HCT116 (cell line): Measurements from ENCODE around the gene LRP1B.

Experiments
- CTCF ChIP-seq, 3 experiments: fragments of 200-600 bp in 1 of 3; sonication (generic) in 1 of 3; IDR thresholded peaks in 2 of 3; conservative IDR thresholded peaks in 1 of 3; 2 replicates each; pipeline ENCODE4 v1.5.1; 2012 to 2017; ENCODE audit warnings: low read depth in 2 of 3, low read length in 2 of 3, antibody characterized with exemption in 1 of 3, borderline replicate concordance in 1 of 3, control low read depth in 1 of 3, mild to moderate bottlenecking in 1 of 3, mixed read lengths in 1 of 3, mixed run types in 1 of 3, moderate library complexity in 1 of 3; ENCODE audit not compliant: insufficient read depth in 1 of 3
- ELF1 ChIP-seq: IDR thresholded peaks from 2 replicates; pipeline ENCODE4 v1.6.1; 2012; ENCODE audit warnings: low read depth, borderline replicate concordance
- REST ChIP-seq: IDR thresholded peaks from 2 replicates; pipeline ENCODE4 v1.6.1; 2012; ENCODE audit warnings: low read depth
- SP1 ChIP-seq: IDR thresholded peaks from 2 replicates; pipeline ENCODE4 v1.6.1; 2012; ENCODE audit warnings: low read depth
- YY1 ChIP-seq: IDR thresholded peaks from 2 replicates; pipeline ENCODE4 v1.6.1; 2011; ENCODE audit warnings: low read length, low read depth, moderate library complexity, mild to moderate bottlenecking; ENCODE audit not compliant: insufficient replicate concordance; ENCODE audit errors: extremely low read depth
- ZNF274 ChIP-seq: fragments of 200-500 bp; sonication (Bioruptor generic); IDR thresholded peaks from 2 replicates; pipeline ENCODE4 v1.6.1; 2014; ENCODE audit warnings: mild to moderate bottlenecking, low read depth, low read length, inconsistent platforms

- TF ChIP-seq YY1 (no peak), CTCF (IDR thresholded peaks at IDR 0.05 in 2 of 3, conservative IDR thresholded peaks at IDR 0.05 in 1 of 3; ENCODE audit: borderline replicate concordance in 1 of 3, insufficient read depth in 1 of 3, low read depth in 2 of 3, low read length in 2 of 3) (no peak), SP1 (no peak), ELF1 (no peak), REST (no peak), ZNF274 (no peak)
These were observed 1641.6 kb downstream of the LRP1B start for GRCh38 chr2:140489193-140489592.
